HG03565 (cell line): ENCODE data around the gene LYRM4.

Source experiments
- ATAC-seq: cut with Tn5 transposase; IDR thresholded peaks from one replicate; pipeline ENCODE4 v1.9.1; 2021; ENCODE audit warnings: mild to moderate bottlenecking, moderate library complexity; ENCODE audit not compliant: unreplicated experiment

The LYRM4 gene

DNA sequence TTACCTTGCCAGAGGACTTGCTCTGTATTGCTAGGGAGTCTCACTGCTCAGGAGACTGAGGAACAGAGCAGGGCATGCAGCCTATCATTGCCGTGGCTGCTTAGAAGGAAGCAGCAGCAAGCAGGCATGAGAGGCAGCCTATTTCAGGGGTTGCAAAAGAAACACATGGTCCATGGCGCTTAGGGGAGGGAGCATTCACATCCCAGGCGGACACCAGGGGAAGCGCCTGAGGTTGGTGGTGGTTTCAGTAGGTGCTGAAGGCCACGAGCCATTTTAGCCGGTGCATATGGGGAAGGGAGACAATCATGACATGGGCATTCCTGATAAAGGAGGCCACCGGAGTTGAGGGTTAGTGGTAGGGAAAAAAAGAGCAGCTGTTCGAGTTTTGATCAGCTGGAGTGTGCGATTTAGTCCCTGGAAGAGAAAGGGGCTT, 21.5 kb upstream of the LYRM4 start:
- ATAC-seq, result no peak

DNA sequence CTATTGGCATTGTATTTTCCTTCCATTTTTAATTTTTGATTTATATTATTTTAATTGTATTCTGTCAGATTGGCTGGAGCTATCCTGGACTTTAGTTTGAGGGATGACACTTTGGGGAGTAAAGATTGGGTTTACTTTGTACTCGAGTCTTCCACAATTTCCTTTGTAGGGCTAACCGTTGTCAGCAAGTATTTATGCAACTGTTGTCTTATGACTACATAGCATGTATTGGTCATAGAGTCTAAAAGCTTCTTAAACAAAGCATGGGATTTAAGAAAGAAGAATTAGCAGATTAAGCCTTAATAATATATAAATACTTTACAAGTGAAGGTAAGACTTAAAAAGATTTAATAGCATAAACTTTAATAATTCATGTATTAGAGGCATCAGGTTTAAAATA, 20.2 kb upstream of the LYRM4 start:
- ATAC-seq, result no peak

DNA sequence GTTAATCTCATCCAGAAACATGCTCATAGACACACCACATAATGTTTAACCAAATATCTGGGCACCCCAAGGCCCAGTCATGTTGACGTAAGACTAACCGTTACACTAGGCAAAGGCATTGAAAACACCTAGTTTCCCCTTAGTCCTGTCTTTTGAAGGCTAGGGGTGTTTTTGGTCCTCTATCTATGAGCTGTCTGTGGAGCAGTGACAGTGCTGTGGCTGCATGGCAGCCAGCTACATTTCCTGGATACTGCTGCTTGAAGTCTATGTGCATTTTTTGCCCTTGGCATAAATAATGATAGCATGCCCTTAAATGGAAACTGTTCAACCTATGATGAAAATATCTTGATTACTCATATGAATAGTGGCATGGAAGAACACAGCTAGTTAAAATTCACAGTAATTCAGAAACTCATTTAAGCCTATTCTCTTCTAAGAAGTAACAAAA, 19.2 kb upstream of the LYRM4 start:
- ATAC-seq, result no peak

DNA sequence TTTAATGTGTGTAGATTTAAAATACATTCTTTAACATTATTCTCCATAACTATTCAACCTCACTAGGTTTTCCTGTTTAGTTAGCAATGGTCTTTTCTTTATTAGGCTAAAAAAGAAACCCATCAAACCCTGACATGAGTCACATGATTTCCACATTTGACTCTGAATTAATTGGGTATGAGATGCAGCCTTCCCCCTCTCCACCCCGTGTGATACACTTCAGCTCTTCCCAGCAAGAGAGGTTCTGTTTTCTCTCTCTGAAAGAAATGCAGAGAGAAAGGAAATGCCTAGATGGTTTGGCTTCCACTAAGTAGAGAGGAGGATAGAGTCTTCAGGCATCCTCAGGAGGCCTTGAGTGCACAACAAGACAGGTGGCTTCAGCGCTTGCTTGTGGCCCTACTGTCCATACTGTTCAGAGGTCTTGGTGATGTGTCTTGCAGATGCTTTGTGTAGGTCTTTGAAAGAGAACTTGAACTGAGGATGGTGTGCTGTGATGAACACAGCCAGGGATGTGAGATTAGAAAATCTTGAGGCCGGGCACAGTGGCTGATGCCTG, 17.9 kb upstream of the LYRM4 start:
- ATAC-seq, result no peak

DNA sequence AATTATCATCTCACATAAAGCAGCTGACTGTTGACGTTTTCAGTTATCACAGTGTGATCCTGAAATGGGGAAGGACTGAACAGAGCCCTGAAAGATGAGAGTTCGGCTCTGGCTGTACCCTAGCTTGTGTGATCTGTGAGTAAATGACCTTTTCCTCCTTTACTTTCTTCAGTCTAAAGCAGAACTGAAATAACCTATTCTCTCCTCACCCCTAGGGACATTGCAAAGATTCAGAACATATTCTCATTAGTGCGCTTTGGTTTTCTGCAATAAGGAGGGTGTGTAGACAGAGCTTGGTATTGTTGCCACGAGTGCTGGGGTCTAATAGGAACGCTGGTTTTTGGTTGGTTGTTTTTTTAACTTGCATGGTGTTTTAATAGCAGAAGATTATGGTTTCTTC, 17.3 kb upstream of the LYRM4 start:
- peak; percentile 76 for ATAC-seq

DNA sequence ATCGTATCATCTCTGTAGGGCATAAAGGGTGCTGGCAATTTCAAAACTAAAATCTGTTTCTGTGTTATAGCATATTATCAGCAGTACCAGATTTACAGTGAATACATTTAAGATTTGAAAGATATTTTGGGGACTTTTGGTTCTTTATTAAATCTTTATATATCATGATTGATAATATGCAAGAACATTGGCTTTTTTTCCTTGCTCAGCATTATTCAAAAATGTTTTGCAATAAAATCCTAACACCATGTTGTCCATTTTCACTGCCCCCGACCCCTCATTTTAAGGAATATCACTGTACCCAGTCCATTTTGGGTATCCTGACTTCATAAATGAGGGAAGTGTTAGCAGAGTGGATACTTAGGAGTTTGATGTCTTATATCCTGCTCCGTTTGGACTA, 16.8 kb upstream of the LYRM4 start:
- ATAC-seq, result no peak

DNA sequence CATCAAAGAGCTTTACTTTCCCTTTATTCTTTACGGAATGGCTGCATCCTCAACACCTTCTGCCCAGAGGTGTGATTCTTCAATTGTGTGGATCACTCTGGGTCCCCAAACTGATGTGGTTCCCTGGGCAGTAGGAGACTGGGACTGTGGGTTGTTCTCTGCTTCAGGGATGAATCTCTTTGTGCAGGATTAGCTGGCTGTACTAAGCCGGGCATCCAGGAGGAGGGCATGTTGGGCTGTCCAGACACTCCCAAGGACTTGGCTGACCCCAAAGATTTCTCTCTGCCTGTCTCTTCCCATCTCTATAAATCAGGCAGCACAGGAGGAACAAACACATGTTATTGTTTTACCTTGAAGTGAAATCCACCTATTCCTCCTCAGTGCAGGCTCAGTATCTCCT, 15.8 kb upstream of the LYRM4 start:
- no peak for ATAC-seq

DNA sequence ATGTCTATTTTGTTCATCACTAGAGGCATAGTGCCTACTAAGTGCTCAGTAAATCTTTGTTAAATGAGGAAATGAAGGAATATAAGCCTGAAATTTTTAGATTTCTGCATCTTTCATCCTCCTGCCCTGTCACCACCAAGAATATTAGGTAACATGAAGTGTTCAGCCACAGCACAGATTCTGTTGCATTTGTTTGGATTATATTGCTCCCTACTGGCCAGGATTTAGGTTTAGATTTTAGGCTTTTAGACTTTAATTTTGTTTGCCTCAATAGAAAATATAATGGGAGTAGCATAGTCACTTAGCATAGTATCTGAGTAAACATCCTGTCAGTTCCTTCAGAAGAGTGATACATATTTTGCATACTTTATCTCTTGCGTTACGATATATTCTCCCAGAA, 14.7 kb upstream of the LYRM4 start:
- ATAC-seq, result no peak

DNA sequence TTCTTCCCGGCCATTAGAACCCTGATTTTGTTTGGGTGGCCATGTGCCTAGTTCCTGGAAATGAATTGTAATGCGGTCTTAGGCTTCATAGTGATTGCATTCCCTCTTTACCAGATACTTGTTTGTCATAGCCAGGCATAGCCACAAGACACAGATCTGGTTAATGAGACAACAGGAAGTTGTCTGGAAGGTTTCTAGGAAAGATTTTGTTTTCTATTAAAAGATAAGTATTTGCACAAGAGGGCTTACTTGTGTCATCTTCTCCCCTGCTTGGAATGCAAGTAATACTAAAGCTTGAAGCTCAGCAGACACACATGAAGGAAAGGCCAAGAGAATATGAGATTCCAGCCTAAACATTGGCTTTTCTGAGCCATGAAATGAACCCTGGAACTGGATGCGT, 13.5 kb upstream of the LYRM4 start:
- ATAC-seq, result no peak

DNA sequence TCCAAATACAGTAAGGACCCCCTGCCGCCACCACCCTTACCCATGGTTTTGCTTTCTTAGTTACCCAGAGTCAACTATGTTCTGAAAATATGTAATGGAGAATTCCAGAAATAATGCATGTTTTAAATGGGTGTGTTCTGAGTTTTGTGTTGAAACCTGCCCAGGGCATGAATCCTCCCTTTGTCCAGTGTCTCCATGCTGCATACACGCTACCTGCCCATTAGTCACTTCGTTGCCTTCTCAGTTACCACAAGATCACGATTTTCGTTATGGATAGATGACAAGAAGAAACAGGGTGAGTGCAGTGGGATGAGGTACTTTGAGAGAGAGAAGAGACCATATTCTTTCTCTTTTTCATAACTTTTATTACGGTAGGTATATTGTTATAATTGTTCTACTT, 11.2 kb upstream of the LYRM4 start:
- ATAC-seq, result no peak

DNA sequence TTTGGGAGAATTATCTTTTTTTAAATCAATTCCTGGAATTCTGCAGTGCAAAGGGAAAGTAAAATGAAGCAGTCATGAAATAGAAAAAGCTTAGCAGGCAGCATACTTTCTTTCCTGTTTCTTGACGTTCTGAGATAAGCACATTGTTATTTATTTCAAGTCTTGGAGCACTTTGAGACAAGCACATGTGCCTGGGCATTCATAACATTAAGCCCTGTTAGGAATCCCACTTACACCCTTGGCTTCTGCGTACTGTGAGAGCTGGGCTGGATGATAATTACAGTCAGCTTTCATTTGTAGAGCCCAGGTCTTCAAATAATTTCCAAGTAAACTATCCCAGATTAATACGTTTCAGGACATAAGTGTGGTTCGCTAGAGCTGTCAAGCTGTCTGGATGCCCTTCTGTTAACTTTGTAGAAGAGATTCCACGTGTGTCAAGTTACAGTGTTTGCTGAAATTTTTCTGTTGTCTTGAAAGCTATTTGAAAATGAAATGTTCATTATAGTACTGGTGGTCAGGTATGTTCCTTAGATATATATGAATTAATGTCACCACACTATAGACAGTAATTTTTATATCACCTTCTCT, 9.4 kb upstream of the LYRM4 start:
- ATAC-seq, result no peak

DNA sequence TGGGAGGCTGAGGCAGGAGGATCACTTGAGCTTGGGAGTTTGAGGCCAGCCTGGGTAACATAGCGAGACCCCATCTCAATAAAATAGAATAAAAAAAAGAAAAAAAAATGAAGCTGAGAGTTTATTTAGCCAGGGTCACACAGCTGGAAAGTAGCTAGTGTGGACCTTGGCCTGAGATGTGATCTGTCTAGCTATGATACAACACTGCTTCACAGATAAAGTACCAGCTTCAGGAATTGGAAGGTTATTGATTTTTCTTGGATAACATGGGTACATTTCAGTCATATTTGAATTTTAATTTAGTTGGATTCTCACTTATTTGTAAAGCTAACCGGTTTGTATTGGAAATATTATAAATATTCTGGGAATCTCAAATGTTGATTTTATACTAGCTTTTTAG, 5.7 kb upstream of the LYRM4 start:
- no peak for ATAC-seq

DNA sequence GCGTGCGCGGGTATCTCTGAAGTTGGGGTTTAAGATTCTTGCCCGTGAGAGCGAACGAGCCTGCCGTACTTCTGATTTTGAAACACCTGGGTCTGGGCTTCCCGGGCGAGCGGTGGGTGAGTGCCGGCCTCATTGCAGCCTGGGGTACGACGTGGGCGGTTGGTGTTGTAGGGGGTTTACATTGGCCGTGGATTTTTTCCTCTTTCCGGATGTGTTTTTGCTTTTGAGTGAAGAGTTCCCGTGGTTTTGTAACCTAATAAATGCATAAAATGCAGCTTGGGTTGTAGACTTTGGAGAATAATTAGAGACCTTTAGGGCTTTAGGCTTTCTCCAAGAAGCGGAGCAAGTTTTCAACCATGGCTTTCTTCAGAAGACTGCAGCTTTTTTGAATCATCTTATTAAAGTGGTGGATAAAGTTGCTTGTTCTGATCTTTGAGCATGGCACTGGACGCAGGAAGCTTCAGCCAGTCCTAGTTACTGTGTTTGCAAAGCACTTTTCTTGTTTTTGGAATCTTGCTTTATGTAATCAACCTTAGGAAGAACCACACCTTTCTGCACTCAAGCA, 877 bp upstream of the LYRM4 start:
- no peak for ATAC-seq

DNA sequence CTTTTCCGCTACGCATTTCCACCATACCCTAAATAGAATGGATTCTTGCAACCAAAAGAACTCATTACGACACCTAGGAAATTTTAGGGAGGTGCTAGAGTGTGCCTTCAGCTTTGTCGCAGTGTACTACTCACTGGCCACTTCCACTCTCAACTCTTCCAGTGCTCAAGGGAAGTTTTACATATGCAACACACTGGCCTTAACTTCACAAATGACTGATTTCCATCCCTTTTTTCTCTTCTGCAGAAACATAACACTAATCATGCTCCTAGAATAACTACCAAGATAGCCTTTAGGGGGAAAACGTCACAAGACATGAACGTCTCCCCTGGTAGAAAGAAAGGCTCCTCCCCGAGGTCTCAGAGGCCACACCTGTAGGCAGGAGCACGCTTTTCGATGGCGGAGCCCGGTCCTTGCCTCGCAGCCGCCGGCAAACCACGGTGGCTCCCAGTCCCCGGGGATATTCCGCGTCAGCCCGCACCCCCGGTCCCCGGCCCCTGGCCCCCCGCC, 584 bp downstream of the LYRM4 start:
- peak; percentile 59 for ATAC-seq

DNA sequence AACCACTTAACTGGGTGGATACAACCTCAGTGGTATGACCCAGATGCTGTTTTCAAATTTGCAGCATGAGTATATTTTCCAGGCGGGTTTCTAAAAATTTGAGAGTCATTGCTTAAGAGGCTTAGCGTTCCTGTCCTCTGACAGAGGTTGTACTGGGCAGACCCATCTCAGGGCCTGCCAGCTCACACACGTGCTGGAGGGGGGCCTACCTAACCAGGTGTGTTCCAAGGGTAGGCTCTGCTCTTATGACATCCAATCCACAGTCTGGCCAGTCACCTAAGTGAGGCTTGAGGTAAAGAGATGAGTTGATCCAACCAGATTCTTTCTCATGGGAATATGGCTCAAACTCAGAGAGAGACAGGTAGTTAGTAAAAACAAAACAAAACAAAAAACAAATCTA, 1.3 kb downstream of the LYRM4 start:
- no peak for ATAC-seq

DNA sequence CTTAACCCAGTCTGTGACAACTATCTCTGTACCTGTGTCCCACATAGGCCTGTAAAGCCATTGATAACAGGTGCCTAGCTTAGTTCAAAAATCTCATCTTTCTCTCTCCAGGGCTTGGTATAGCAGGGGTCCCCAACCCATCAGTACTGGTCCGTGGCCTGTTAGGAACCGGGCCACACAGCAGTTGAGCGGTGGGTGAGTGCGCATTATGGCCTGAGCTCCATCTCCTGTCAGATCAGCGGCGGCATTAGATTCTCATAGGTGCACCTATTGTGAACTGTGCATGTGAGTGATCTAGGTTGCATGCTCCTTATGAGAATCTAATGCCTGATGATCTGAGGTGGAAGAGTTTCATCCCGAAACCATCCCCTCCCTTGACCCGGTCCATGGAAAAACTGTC, 3.4 kb downstream of the LYRM4 start:
- ATAC-seq, result no peak

DNA sequence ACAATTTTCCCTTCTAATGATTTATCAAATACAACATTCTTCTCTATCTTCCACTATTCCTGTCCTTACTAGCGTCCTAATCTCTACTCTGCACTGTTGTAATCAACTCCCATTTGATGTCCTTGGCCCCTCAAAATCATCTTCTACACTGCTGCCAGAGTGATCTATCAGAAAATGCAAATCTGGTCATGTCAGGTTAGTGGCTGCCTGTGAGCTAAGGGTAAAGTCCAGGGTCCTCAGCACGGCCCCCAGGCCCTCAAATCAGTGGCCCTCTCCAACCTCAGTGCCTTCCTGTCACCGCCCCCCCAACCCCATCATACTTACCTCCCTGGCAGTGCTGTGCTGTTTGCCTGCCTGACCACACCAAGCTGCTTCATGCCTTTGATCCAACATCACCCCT, 3.8 kb downstream of the LYRM4 start:
- no peak for ATAC-seq

DNA sequence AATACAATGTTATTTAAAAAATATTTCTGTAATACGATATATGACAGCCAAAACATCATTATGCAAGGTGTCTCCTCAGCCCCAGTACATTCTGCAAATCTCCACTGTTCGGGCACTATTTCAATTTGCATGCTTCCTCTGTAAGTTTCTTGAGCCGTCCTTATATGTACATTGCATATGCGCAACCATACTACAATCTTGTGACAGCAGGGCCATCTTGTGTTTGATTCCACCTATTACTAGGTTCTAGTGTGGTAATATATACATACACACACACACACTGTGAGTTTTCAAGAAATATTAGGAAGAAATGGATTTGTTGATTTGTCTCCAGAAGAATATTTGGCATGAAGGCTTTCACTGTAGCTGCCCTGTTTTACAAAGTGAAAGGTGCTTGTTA, 9.8 kb downstream of the LYRM4 start:
- ATAC-seq, result no peak

DNA sequence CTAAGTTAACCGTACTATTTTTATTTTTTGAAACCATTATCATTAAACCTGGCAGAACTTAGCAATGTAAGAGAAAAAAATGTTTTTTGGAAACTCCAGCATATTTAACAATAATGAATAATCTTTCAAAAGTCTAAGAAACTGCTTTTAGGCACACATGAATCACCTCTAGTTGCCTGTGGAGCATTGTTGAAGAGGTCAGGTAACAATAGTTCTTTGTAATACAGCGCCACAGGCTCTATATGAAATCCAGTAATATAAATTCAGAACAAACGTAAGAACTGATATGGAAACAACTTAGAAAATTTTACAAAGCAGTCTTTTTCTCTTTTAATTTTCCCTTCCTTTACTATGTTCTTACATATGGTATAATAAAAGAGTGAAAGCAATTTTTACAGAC, 10.3 kb downstream of the LYRM4 start:
- no peak for ATAC-seq

DNA sequence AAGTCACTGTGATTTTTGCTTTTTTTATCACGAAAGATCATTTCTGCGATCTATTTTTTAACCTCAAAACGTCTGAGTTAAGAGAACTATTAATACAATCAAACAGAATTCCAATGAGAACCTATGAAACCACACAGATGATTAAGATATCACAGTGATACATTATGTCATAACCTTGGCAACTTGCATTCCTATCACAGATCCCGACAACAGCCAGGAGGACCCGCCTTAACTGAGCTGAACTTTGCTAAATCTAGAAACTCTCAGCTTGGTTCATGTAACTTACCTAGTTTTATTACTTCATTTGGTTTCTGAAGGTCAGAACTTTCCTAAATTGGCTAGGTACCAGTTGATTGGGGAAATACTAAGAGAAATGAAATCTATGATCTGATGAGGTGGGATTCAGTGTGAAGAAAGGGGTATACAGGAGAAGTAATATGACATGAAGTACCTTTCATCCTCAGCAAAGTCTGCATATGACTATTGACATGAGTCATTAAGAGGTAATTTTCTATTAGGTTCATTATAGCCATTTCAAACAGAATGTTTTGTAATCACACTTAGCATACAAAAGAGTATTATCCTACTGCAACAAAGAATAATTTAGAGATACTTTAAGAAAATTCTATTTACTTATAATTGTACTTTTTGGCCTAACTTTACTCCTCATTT, 11.2 kb downstream of the LYRM4 start:
- no peak for ATAC-seq

DNA sequence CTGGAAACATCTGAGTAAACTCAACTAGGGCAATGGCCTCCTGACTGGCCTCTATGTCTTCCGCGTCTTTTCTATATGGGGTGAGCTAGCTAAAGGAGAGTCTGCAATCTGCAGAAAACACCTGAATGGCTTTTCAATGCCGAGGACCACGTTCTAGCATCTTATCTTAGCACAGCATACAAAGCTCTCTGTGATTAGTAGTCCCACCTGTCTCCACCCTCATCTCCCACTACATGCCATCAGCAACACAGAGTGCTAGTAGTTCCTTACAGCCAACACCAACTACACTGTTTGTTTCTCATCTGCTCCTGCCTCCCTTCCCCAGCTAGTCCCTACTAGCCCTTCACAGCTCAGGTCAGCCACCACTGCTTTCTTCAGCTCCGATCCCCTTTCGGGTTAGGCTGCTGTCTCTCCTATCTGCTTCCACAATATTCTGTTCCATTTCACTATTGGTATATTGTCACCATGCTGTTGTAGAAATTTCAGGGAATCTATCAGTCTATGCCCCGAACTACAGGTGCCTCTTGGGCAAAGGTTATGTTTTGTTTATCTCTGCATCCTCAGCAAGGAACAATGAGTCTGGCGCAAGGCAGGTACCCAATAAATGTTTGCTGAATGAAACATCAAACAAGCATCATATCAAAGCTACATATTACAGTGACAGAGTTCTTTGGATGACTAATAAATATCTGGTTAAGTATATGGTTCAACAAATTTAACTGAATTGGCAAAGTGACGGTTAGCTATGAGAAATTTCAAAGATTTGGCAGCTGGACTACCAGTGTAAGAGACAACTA, 12.2 kb downstream of the LYRM4 start:
- ATAC-seq, result no peak
